ENCODE data around the gene KANSL2.
"Not testable (repeated sequence)": the region's sequence is repeated elsewhere in the genome, so short reads cannot be mapped to it uniquely, and the experiment has no call there.

The KANSL2 gene

DNA sequence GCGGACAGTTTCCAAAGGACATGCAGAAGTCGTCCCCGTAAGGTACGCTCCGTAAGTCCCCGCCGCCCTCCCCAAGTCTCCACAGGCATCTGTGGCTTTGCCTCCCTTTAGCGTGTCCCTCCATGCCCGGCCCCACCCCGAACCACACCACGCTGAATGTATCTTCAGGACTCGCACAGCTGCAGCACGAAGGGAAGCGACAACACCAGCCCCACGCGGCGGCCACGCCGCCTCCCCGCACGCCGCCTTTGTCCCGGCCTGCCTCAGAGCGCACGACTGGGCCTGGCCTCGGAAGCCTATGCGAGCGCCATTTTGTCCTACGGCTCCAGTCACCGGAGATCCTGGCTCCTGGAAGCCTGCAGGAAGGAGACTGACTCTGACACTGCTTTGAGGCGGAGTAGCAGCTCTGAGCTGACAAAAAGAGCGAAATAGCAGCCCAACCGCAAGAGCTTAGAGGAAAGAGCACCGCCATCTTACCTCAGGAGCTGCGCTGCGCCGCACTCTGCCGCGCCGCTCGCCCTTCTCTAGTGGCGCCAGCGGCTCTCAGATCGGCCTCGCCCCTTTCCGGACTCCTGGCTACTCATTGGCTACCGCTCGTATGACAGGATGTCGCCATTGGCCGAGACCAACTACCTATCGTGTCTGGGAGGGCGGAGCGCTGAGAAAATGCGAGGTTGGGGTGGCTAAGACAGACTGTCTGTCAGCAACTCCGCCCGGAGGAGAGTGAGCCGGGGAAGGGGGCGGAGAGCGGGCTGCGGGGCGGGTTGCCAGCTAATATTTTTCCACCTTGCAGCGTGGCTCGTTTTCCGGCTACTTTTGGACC lies at the start of gene KANSL2:
KANSL2 (minus strand) TSS at position 529 of the 823 bp plus-strand sequence. CDS start 606 bp downstream, outside the sequence.
- DNase-seq (ENCODE audit: low read depth in 2 of 2): peak; percentile 92 to 97

GRCh38 chr12:48728807-48729206 lies 46.8 kb upstream of the KANSL2 start:
- DNase-seq (ENCODE audit: low read depth in 2 of 2): no peak

DNA sequence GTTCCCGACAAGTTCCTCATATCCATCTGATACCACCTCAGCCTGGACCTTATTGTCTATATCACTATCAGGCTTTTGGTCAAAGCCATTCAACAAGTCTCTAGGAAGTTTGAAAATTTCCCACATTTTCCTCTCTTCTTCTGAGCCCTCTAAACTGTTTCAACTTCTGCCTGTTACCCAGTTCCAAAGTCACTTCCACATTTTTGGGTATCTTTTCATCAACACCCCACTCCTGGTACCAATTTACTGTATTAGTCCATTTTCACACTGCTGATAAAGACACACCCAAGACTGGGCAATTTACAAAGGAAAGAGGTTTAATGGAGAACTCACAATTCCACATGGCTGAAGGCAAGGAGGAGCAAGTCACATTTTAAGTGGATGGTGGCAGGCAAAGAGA lies 38.7 kb upstream of the KANSL2 start:
- not testable (repeated sequence) for DNase-seq (ENCODE audit: low read depth in 2 of 2)

DNA sequence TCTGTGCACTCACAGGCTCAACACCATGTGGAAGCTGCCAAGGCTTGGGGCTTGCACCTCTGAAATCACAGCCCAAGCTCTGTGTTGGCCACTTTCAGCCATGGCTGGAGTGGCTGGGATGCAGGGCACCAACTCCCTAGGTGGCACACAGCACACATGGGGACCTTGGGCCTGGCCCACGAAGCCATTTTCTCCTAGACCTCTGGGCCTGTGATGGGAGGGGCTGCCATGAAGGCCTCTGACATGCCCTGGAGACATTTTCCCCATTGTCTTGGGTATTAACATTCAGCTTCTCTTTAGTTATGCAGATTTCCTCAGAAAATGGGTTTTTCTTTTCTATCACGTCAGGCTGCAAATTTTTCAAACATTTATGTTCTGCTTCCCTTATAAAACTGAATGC lies 38.1 kb upstream of the KANSL2 start:
- DNase-seq (ENCODE audit: low read depth in 2 of 2): not testable (repeated sequence)

DNA sequence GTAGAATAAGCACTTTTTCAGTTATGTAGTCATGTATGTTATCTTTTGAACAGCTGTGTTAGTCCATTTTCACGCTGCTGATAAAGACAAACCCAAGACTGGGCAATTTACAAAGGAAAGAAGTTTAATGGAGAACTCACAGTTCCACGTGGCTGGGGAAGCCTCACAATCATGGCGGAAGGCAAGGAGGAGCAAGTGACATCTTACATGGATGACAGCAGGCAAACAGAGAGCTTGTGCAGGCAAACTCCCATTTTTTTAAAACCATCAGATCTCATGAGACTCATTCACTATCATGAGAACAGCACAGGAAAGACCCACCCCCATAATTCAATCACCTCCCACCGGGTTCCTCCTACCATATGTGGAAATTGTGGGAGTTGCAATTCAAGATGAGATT lies 37.0 kb upstream of the KANSL2 start:
- DNase-seq (ENCODE audit: low read depth in 2 of 2): not testable (repeated sequence)

GRCh38 chr12:48717252-48717695 lies 35.2 kb upstream of the KANSL2 start:
- no peak for DNase-seq (ENCODE audit: low read depth in 2 of 2)

DNA sequence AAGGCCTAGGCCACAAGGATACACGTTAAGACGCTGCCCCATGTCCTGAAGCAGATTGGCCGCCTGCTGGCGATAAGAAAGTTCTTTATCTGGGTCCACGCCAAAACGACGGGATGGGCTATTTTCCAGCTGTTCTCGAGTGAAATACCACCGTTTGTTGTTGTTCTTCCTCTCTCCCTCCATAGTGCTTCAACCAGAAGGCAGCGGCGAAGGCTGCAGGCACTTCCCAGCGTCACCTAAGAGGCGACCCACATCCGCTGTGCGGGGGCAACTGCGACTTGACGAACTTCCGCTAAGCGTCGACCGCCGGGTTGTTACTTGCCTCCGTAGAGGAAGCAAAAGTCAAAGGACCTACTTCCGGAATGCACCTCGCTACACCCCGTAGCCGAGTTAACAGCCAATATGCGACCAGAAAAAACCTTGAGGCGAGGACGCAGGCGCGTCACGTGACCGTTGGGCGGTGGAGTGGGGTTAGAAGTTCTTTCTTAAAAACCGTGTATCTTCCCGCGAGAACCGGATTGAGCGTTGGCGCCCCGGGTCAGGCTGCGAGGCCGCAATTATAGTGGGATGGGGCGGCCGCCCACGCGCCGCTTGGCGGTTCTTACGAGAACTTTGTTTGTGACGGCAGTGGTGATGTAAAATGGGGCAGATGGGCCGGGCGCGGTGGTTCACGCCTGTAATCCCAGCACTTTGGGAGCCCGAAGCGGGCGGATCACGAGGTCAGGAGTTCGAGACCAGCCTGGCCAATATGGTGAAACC lies 34.6 kb upstream of the KANSL2 start, which contains the start of gene CCNT1:
CCNT1 (minus strand) TSS at position 215 of the 759 bp plus-strand sequence; CDS start at position 183, 32 bp downstream.
- DNase-seq (ENCODE audit: low read depth in 2 of 2): peak; percentile 97 to 99

- no peak for DNase-seq (ENCODE audit: low read depth in 2 of 2)
These were observed 34.1 kb upstream of the KANSL2 start for GRCh38 chr12:48716168-48716492.

GRCh38 chr12:48712209-48712608 lies 30.2 kb upstream of the KANSL2 start:
- no peak for DNase-seq (ENCODE audit: low read depth in 2 of 2)

GRCh38 chr12:48698822-48699221 lies 16.8 kb upstream of the KANSL2 start:
- not testable (repeated sequence) for DNase-seq (ENCODE audit: low read depth in 2 of 2)

GRCh38 chr12:48696626-48697025 lies 14.6 kb upstream of the KANSL2 start:
- DNase-seq (ENCODE audit: low read depth in 2 of 2): no peak

- DNase-seq (ENCODE audit: low read depth in 2 of 2): no peak
These were observed 13.8 kb upstream of the KANSL2 start for GRCh38 chr12:48695859-48696258.

DNA sequence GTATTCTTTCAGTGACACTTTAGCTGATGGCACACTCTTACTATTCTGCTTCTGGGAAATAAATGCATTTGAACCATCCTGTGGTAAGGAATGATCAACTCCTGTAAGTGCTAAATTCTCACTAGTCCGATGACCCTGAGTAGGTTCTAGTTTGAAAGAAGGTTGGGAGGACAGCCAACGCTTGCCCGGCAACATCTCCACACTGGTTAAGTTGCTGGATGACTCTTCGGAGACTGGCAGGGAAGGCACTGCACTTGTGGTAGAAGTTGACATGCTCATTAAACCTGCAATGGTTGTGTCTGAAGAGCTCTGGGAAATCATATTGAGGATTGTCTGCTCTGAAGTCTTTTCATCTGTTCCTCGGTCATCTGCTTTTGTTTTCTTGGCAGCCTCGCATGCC lies 12.0 kb upstream of the KANSL2 start:
- DNase-seq (ENCODE audit: low read depth in 2 of 2): no peak

DNA sequence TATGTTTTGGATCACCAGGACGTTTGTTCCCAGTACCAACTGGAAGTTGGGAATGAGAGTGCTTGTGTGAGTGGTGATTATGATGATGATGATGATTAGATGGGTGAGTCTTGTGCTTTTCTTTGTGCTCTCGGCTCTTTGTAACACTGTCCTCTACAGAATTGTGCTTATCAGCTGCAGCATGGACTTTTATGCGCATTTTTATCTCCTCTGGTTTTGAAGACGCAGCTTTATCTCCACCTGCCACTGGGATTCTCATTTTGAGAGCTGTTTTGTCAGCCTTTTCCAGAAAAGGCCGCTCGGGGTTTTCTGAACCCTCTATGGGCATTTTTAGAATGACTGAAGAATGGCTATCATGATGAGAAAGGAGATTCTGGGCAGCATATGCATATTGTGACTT lies 11.5 kb upstream of the KANSL2 start:
- no peak for DNase-seq (ENCODE audit: low read depth in 2 of 2)

DNA sequence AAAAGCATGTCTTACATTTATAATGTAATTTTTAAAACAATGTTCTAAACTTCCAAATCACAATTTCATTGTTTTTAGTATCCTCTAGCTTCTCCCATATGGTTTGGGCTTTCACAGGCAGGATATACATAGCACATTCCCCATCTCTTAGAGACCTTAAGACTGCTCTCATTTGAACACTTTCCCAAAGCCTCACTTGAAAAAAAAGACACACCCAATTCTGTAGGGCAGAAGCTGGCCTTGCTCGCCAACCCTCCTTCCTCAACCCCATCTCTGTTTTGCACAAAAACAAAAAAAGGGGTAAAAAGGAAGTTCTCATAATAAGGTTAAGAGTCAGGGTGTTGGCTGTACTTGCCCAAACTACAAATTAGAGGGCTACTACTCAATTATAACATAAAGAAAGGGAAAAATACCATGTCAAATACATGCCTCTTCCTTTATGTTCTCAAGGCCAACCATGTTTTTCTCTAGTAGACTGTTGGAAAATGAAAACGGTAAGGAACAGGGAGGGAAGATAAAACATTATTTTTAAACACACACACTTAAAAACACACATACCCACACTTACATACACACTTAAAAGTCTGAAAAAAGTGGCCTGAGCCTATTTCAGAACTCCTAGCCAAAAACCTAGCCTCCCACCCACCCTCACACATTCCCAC lies 9.9 kb upstream of the KANSL2 start:
- DNase-seq (ENCODE audit: low read depth in 2 of 2): no peak

- no peak for DNase-seq (ENCODE audit: low read depth in 2 of 2)
These were observed 9.0 kb upstream of the KANSL2 start for GRCh38 chr12:48690990-48691389.

DNA sequence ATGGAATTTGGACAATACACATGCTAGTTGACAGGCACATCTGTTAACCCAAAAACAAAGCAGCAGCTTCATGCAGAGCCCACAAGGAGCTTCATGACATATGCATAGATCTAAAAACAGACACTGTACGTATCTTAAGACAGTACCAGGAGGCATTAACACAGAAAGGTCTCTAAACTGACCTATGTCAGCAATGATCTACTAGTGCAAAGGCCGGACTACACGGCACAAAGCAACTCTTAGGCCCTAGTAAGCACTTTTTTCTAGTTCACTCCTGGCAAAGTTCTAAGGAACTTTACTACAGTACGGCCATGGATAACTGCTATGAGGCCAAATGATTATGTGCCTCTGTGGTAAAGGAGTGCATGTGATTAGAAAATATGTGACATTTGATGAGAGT lies 8.4 kb upstream of the KANSL2 start:
- no peak for DNase-seq (ENCODE audit: low read depth in 2 of 2)

DNA sequence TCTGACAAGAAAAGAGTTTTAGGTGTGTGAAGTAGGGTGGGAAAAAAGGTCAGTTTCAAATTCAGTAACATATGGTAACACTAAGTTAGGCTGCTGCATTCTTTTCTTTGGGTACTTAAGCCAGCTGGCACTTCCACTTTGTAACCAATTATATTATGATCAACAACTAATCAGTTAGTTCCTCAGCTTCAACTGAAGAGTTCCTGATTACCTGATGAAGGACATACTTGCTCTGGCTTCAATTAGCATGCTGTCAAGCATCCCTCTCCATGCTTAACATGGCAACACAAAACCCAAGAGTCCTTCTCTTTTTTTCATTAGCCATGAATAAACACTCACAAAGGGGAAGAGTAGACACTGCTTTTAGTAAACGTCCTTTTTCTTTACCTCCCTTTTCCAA lies 6.8 kb upstream of the KANSL2 start:
- DNase-seq (ENCODE audit: low read depth in 2 of 2): no peak

GRCh38 chr12:48687592-48687991 lies 5.6 kb upstream of the KANSL2 start:
- DNase-seq (ENCODE audit: low read depth in 2 of 2): no peak

DNA sequence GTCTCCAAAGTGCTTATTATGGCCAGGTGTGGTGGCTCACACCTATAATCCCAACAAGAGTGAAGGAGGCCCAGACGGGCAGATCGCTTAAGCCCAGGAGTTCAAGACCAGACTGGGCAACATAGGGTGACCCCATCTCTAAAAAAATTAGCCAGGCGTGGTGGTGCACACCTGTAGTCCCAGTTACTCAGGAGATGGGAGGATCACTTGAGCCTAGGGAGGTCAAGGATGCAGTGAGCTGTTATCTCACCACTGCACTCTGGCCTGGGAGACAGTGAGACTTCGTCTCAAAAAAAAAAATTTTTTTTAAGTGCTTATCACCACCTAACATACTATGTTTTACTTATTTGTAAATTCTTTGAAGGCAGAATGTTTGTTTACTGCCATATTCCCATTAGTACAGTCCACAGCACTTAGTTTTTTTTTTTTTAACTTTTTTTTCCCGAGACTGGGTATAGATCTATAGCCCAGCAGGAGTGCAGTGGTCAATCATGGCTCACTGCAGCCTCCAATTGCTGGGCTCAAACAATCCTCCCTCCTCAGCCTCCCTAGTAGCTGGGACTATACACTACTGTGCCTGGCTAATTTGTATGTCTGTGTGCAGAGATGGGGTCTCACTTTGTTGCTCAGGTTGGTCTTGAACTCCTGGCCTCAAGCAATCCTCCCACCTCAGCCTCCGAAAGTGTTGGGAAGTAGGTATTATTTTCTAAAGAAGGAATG lies 4.7 kb upstream of the KANSL2 start:
- no peak for DNase-seq (ENCODE audit: low read depth in 2 of 2)

- DNase-seq (ENCODE audit: low read depth in 2 of 2): no peak
These were observed 4.1 kb upstream of the KANSL2 start for GRCh38 chr12:48686037-48686595.

All from stimulated activated CD4-positive, alpha-beta T cell treated with anti-CD3 and anti-CD28 coated beads, Interleukin-4, amount 100 ng/mL, for 48 hours (primary cell).